Brain microvascular endothelial cell (primary cell): ENCODE results near the gene ALDH1A1.

Experiments used
- DNase-seq: peaks from one replicate; pipeline ENCODE4 v3.0.0-alpha.2; 2020
- H3K27ac ChIP-seq: fragments of 250-450 bp; sonication (Bioruptor Pico); 2 replicates; pipeline ENCODE4 v1.5.1; 2020; ENCODE audit warnings: mild to moderate bottlenecking, moderate library complexity
- H3K27me3 ChIP-seq: fragments of 250-450 bp; sonication (Bioruptor Pico); replicated peaks from 2 replicates; pipeline ENCODE4 v1.5.1; 2020; ENCODE audit warnings: mild to moderate bottlenecking
- H3K36me3 ChIP-seq: fragments of 250-450 bp; sonication (Bioruptor Pico); replicated peaks from 2 replicates; pipeline ENCODE4 v1.5.1; 2020; ENCODE audit warnings: mild to moderate bottlenecking
- H3K4me3 ChIP-seq: 2 replicates; pipeline ENCODE4 v1.5.1; 2011; ENCODE audit warnings: low read depth, mild to moderate bottlenecking, control low read depth, low read length, moderate library complexity
- CTCF ChIP-seq: IDR thresholded peaks from 2 replicates; pipeline ENCODE4 v1.5.1; 2011; ENCODE audit warnings: low read depth, mild to moderate bottlenecking, moderate library complexity, low read length, control low read depth, inconsistent platforms; ENCODE audit errors: missing control alignments
- in situ Hi-C: cut with HindIII; loops from 2 replicates; pipeline ENCODE4 v1.10.0; 2017; ENCODE audit warnings: low sequenced_read_pairs, low pct_ligation_motif_present

ALDH1A1 gene

GRCh38 chr9:72937545-72937944, 15.3 kb downstream of the ALDH1A1 start:
- no peak overlapping the region for H3K4me3 ChIP-seq
- in situ Hi-C loops: no loop called here
- no peaks in the 10 kb centered on the region for H3K36me3 ChIP-seq
- TF ChIP-seq CTCF: no peak
- no peak overlapping the region for H3K27ac ChIP-seq
- no peak for DNase-seq
- no peaks in the 10 kb centered on the region for H3K27me3 ChIP-seq

GRCh38 chr9:72936679-72937078, 16.2 kb downstream of the ALDH1A1 start:
- TF ChIP-seq CTCF: no peak
- Histone ChIP-seq H3K36me3 (no peaks in the 10 kb centered on the region), H3K27me3 (no peaks in the 10 kb centered on the region), H3K27ac (no peak overlapping the region), H3K4me3 (no peak overlapping the region)
- DNase-seq: no peak
- in situ Hi-C loops: no loop called here

GRCh38 chr9:72936266-72936665, 16.6 kb downstream of the ALDH1A1 start:
- no peak for TF ChIP-seq CTCF
- no peak overlapping the region for H3K4me3 ChIP-seq

GRCh38 chr9:72935595-72935994, 17.3 kb downstream of the ALDH1A1 start:
- no peak for DNase-seq
- no peak for TF ChIP-seq CTCF
- H3K4me3 ChIP-seq: no peak overlapping the region
- H3K36me3 ChIP-seq: no peaks in the 10 kb centered on the region
- H3K27ac ChIP-seq: no peak overlapping the region
- in situ Hi-C loops: no loop called here
- H3K27me3 ChIP-seq: no peaks in the 10 kb centered on the region

More at GRCh38 chr9:72936266-72936665, 16.6 kb downstream of the ALDH1A1 start:
- Histone ChIP-seq H3K27me3 (no peaks in the 10 kb centered on the region), H3K27ac (no peak overlapping the region), H3K36me3 (no peaks in the 10 kb centered on the region)
- no peak for DNase-seq
- in situ Hi-C loops: no loop called here

- H3K4me3 ChIP-seq: no peak overlapping the region
- in situ Hi-C loops: no loop called here
- no peaks in the 10 kb centered on the region for H3K36me3 ChIP-seq
These were observed 18.9 kb downstream of the ALDH1A1 start for GRCh38 chr9:72933730-72934665.

More at GRCh38 chr9:72933730-72934665, 18.9 kb downstream of the ALDH1A1 start:
- Histone ChIP-seq H3K27ac (no peak overlapping the region), H3K27me3 (no peaks in the 10 kb centered on the region)
- DNase-seq: no peak
- TF ChIP-seq CTCF: no peak
